Inflammatory macrophage (primary cell): ENCODE results near the gene TMUB1.
"Not testable (repeated sequence)": the region's sequence is repeated elsewhere in the genome, so short reads cannot be mapped to it uniquely, and the experiment has no call there.

Experiments
- DNase-seq, 2 donors: peaks; one replicate each; pipeline ENCODE4 v3.0.0-alpha.2; 2020 to 2022

The TMUB1 gene

DNA sequence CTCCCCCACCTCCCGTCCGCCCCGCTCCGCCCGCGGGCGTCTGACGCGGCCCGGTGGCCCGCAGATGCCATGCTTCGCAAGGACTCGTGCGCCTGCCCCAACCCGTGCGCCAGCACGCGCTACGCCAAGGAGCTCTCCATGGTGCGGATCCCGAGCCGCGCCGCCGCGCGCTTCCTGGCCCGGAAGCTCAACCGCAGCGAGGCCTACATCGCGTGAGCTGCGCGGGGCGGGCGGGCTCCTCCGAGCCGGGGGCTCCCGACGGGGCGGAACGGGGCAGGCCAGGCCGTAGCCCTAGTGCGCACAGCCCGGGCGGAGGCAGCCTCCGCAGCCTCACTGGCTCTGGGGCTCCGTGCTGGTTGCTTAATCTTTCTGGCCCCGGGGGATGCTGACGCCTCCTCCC, 32.2 kb downstream of the TMUB1 start:
- peak; percentile 46 to 64 for DNase-seq

DNA sequence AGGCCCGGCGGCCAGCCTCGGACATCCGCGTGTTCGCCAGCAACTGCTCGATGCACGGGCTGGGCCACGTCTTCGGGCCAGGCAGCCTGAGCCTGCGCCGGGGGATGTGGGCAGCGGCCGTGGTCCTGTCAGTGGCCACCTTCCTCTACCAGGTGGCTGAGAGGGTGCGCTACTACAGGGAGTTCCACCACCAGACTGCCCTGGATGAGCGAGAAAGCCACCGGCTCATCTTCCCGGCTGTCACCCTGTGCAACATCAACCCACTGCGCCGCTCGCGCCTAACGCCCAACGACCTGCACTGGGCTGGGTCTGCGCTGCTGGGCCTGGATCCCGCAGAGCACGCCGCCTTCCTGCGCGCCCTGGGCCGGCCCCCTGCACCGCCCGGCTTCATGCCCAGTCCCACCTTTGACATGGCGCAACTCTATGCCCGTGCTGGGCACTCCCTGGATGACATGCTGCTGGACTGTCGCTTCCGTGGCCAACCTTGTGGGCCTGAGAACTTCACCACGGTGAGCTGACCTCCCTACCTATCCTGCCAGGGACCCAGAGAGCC, 34.3 kb downstream of the TMUB1 start:
- DNase-seq: no peak

DNA sequence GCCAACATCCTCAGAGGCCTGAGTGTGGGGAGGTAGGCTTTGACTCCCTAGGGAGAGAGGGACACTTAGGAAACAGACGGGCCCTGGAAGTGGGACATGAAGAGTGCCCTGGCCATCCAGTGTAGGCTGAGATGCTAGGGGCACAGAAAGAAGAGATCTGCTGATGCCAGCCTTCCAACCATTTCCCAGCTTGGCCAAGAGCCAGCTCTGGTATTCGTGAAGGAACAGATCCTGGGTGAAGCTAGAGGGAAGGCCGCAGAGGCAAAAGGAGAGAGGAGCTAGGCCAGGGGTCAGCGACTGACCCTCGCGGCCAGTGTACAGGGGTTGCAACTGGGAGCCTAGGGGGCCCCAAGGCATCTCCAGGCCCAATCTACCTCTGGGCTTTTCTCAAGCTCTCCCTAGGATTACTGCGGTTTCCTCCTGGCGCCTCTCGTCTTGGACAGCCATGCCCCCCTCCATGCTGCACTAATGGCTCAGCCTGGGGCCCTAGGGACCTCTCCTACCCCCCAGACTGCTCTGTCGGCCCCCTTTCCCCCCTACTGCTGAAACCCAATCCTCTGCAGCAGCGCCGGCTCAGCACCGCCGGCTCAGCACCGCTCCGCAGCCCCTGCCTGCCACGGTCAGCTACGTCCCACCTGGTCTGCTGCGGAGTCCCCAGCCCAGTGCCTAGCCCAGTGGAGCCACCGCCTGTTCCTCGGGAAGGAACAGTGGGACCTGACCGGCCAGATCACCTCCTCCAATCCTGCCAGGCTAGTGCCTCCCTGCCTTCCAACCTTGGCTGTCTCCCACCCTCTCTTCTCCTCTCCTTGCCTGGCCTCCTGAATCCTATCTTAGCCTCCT, 35.1 kb downstream of the TMUB1 start, which contains the start of gene ASIC3:
Gene ASIC3, plus strand, starts transcription at position 556 of the 840 bp plus-strand sequence. CDS start 355 bp downstream, outside the sequence.
- DNase-seq: no peak

GRCh38 chr7:151046603-151047573, 36.4 kb downstream of the TMUB1 start:
- peak in 1 of 2 donors; percentile 49 for DNase-seq

DNA sequence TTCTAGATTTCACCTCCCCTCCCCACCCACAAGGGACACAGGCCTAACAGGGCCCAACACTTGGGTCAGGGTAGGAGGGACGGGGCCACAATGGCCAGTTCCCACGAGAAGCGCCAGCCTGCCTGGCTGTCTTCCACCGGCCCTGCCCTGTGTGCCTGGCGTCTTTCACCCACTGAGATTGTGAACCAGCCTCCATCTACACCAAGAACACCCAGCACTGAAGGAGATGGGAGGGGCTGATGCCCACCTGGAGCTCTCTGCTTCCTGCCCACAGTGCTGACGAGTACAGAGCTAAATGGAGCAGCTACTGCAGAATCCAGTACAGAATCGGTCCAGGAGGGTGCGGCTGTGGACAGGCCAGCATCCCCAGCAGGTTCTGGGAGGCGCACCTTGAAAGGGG, 37.3 kb downstream of the TMUB1 start:
- no peak for DNase-seq

GRCh38 chr7:151045262-151045661, 38.0 kb downstream of the TMUB1 start:
- DNase-seq: no peak

GRCh38 chr7:151043959-151044358, 39.3 kb downstream of the TMUB1 start:
- DNase-seq: no peak

GRCh38 chr7:151043449-151043848, 39.8 kb downstream of the TMUB1 start:
- not testable (repeated sequence) for DNase-seq

DNA sequence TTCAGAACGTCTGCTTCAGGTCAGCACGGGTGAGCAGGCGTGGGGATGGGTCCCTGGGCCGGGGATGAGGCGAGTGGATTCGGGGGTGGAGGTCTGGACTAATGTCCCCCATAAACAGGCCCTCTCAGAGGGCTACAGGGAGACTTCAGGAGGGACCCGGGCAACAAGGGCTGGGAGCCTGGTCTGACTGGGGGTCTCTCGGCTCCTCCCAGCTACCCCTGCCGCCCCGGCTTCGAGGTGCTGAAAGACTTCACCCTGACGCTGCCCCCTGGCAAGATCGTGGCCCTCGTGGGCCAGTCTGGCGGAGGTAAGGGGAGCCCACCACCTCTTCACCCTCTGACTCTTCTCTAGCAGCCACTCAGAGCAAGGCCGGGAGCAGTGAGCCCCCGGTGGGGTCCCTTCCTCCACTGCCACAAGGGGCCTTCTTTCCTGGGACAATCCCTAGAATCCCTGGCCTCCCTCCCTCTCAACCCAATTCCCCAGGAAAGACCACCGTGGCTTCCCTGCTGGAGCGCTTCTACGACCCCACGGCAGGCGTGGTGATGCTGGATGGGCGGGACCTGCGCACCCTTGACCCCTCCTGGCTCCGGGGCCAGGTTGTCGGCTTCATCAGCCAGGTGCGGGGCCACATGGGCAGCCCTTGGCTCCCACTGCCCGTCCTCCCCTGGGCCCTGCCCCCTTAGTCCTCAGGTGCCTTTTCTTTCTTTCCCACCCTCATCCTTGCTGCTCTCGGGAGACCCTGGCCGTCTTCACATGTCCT, 42.5 kb downstream of the TMUB1 start:
- DNase-seq: no peak

GRCh38 chr7:151039850-151040548, 43.3 kb downstream of the TMUB1 start:
- peak; percentile 60 to 88 for DNase-seq

GRCh38 chr7:151038951-151039849, 44.1 kb downstream of the TMUB1 start:
- peak; percentile 90 to 98 for DNase-seq

DNA sequence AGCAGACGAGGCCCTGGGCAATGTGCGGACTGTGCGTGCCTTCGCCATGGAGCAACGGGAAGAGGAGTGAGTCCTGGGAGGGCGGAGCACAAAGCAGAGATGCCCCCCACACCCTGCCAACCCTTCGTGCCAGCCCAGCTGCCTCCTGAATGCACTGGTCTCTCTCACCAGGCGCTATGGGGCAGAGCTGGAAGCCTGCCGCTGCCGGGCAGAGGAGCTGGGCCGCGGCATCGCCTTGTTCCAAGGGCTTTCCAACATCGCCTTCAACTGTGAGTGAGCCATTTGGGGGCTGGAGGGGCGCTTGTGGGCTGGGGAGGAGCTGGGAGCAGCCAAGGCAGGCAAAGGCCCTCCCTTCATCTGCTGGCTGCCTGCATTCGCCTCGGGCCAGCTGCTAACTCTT, 47.4 kb downstream of the TMUB1 start:
- DNase-seq: no peak

- peak; percentile 83 to 93 for DNase-seq
These were observed 48.1 kb downstream of the TMUB1 start for GRCh38 chr7:151035026-151035717.

- no peak for DNase-seq
These were observed 48.8 kb downstream of the TMUB1 start for GRCh38 chr7:151034312-151035025.

DNA sequence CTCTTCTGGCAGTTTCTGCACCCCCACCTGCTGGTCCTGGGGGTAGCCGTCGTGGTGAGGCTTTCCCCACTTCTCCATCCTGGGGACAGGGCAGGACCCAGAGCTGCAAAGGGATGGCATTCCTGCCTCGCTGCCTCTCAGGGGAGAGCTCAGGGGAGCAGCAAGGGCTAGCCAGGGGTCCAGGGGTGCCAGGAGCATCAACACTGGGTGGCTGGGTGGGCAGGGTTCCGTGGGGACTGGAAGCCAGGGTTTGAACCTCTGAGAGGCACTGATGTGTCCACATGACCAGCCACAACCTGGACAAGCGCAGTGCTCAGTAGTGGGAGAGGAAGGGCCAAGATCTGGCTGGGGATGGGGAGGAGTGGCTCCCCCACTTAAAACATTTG, 49.4 kb downstream of the TMUB1 start:
- DNase-seq: no peak

DNA sequence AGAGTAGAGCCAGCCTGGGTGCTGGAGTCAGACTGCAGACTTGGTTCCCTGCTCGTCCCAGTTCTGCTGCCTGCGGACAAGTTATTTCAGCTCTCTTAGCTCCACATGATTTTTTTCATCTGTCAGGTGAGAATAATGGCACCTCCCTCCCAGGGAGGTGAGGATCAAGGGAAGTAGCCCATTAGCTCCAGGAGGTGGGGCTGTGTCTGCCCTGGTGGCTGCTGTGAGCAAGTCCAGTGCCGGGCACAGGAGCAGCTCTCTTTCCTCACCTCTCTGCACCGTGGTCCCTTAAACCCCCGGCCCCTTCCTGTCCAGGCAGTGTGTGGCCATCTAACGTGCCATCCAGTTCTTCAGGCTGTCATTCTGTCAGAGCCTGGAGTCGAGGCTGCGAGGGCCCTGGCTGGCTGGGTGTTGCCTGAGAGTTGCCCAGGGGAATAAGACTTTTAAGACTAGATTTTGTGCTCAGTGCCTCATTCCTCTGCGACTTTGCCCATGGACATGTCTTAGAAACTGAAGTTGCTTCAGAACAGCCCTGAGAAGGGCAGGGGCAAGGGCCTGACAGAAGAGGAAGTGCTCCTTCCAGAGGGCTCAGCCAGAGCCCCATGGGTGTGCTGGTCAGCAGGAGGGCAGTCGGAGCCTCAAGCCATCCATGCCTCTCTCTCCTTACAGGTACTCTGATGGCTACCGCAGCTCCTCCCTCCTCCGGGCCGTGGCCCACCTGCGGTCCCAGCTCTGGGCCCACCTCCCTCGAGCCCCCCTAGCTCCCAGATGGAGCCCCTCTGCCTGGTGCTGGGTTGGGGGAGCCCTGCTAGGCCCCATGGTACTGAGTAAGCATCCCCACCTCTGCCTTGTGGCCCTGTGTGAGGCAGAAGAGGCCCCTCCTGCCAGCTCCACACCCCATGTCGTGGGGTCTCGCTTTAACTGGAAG, 50.1 kb downstream of the TMUB1 start:
- DNase-seq: peak; percentile 66 to 79
